HepG2 (cell line): ENCODE data around the gene RNF222. TPM values are rescaled to one million over a fixed set of nuclear protein-coding genes. Genes with fewer than 3 reads are reported as not detected.

Experiments
- BCL6 ChIP-seq: IDR thresholded peaks from 2 replicates; pipeline ENCODE4 v1.6.1; 2016; ENCODE audit warnings: missing genetic modification reagents, missing compliant biosample characterization
- FOXO1 ChIP-seq: sonication (generic); formaldehyde crosslinking; IDR thresholded peaks from 2 replicates; pipeline ENCODE4 v1.4.0; 2020; ENCODE audit warnings: missing genetic modification reagents
- GTF2F1 ChIP-seq: fragments of 150-350 bp; IDR thresholded peaks from 2 replicates; pipeline ENCODE4 v1.6.1; 2014; ENCODE audit warnings: low read length
- MAFK ChIP-seq, 2 experiments: IDR thresholded peaks in 1 of 2; conservative IDR thresholded peaks in 1 of 2; 2 replicates each; pipeline ENCODE4 v1.6.1; 2011; ENCODE audit warnings: improper control_type of control experiment in 2 of 2, low read length in 2 of 2
- MLLT10 ChIP-seq: sonication (generic); formaldehyde crosslinking; IDR thresholded peaks from 2 replicates; pipeline ENCODE4 v1.4.0; 2020; ENCODE audit warnings: missing genetic modification reagents
- PLRG1 ChIP-seq: fragments of 450-650 bp; conservative IDR thresholded peaks from 2 replicates; pipeline ENCODE4 v1.6.1; 2016
- POGZ ChIP-seq: sonication (generic); formaldehyde crosslinking; IDR thresholded peaks from 2 replicates; pipeline ENCODE4 v1.4.0; 2020; ENCODE audit warnings: mild to moderate bottlenecking, missing genetic modification reagents
- RARA ChIP-seq: IDR thresholded peaks from 2 replicates; pipeline ENCODE4 v1.6.1; 2016; ENCODE audit warnings: missing genetic modification reagents, missing compliant biosample characterization
- XRCC5 ChIP-seq: fragments of 200-400 bp; formaldehyde crosslinking; optimal IDR thresholded peaks from 2 replicates; pipeline ENCODE3; 2017; ENCODE audit warnings: mild to moderate bottlenecking, low read length
- ZNF160 ChIP-seq: sonication (generic); formaldehyde crosslinking; IDR thresholded peaks from 2 replicates; pipeline ENCODE4 v1.8.0; 2022; ENCODE audit warnings: mild to moderate bottlenecking, inconsistent platforms, missing genetic modification reagents
- ZNF235 ChIP-seq: sonication (generic); formaldehyde crosslinking; IDR thresholded peaks from 2 replicates; pipeline ENCODE4 v1.8.1; 2023; ENCODE audit warnings: mild to moderate bottlenecking, missing genetic modification reagents, borderline replicate concordance
- ZNF557 ChIP-seq: sonication (generic); formaldehyde crosslinking; IDR thresholded peaks from 2 replicates; pipeline ENCODE4 v1.4.0; 2020; ENCODE audit warnings: missing genetic modification reagents
- ZNF652 ChIP-seq: IDR thresholded peaks from 2 replicates; pipeline ENCODE4 v1.6.1; 2016; ENCODE audit warnings: low read depth, borderline replicate concordance
- ZNF7 ChIP-seq: IDR thresholded peaks from 2 replicates; pipeline ENCODE4 v1.6.1; 2016; ENCODE audit warnings: missing biosample characterization, missing genetic modification reagents
- ZNF703 ChIP-seq: sonication (generic); formaldehyde crosslinking; IDR thresholded peaks from 2 replicates; pipeline ENCODE4 v1.5.1; 2020; ENCODE audit warnings: missing genetic modification reagents, mild to moderate bottlenecking, moderate library complexity, borderline replicate concordance
- ZNF713 ChIP-seq: sonication (generic); formaldehyde crosslinking; IDR thresholded peaks from 2 replicates; pipeline ENCODE4 v1.4.0; 2020; ENCODE audit warnings: mild to moderate bottlenecking, missing genetic modification reagents
- ZNF761 ChIP-seq: sonication (generic); formaldehyde crosslinking; conservative IDR thresholded peaks from 2 replicates; pipeline ENCODE4 v1.4.0; 2020; ENCODE audit warnings: mild to moderate bottlenecking, missing genetic modification reagents
- ZNF883 ChIP-seq: sonication (generic); formaldehyde crosslinking; IDR thresholded peaks from 2 replicates; pipeline ENCODE4 v1.5.1; 2020; ENCODE audit warnings: mild to moderate bottlenecking, missing genetic modification reagents; ENCODE audit errors: not compliant biosample characterization
- ZSCAN25 ChIP-seq: sonication (generic); formaldehyde crosslinking; IDR thresholded peaks from 2 replicates; pipeline ENCODE4 v1.8.0; 2022; ENCODE audit warnings: mild to moderate bottlenecking, missing genetic modification reagents
- ZSCAN9 ChIP-seq: IDR thresholded peaks from 2 replicates; pipeline ENCODE4 v1.6.1; 2016; ENCODE audit warnings: borderline replicate concordance
- ZXDC ChIP-seq: sonication (generic); formaldehyde crosslinking; IDR thresholded peaks from 2 replicates; pipeline ENCODE4 v1.5.0; 2020; ENCODE audit warnings: mild to moderate bottlenecking, missing genetic modification reagents
- polyA plus RNA-seq, 8 experiments: library from polyadenylated mRNA; depleted of rRNA in 3 of 8; stranded (reverse) in 7 of 8; unstranded in 1 of 8; fragments of >200 nt; fragmentation: Illumina TruSeq in 4 of 8; extraction: Trizol in 4 of 8; gene quantifications; 2 replicates each; pipeline versions ENCODE4 v1.2.1 to v1.2.3, GENCODE V29; 2011 to 2016; ENCODE audit warnings: low read depth in 4 of 8, missing spikeins in 1 of 8, mixed read lengths in 1 of 8; ENCODE audit not compliant: insufficient read depth in 1 of 8
- total RNA-seq, 5 experiments: library from RNA; depleted of rRNA; stranded (reverse); fragments of >200 nt; fragmentation: Illumina TruSeq; extraction: Trizol; gene quantifications; 2 replicates each; pipeline ENCODE4 v1.2.3, GENCODE V29; 2016; ENCODE audit warnings: low read depth in 1 of 5
- TF ChIP-seq, protein P1 (sequence below): sonication (generic); formaldehyde crosslinking; conservative IDR thresholded peaks from 2 replicates; pipeline ENCODE4 v1.8.0; 2022; ENCODE audit warnings: missing genetic modification reagents
- TF ChIP-seq, protein P2 (sequence below): IDR thresholded peaks from 2 replicates; pipeline ENCODE4 v1.6.1; 2018; ENCODE audit warnings: missing genetic modification reagents, mild to moderate bottlenecking, missing compliant biosample characterization
- TF ChIP-seq, protein P3 (sequence below): IDR thresholded peaks from 2 replicates; pipeline ENCODE4 v1.6.1; 2012; ENCODE audit warnings: low read depth, low read length, improper control_type of control experiment

RNF222 gene
- total and polyA plus RNA-seq, 2 of the 13 experiments (the other 11 are each of a cell fraction or from before 2014, with no cell fraction given), result not detected

- TF ChIP-seq, protein P1, sequence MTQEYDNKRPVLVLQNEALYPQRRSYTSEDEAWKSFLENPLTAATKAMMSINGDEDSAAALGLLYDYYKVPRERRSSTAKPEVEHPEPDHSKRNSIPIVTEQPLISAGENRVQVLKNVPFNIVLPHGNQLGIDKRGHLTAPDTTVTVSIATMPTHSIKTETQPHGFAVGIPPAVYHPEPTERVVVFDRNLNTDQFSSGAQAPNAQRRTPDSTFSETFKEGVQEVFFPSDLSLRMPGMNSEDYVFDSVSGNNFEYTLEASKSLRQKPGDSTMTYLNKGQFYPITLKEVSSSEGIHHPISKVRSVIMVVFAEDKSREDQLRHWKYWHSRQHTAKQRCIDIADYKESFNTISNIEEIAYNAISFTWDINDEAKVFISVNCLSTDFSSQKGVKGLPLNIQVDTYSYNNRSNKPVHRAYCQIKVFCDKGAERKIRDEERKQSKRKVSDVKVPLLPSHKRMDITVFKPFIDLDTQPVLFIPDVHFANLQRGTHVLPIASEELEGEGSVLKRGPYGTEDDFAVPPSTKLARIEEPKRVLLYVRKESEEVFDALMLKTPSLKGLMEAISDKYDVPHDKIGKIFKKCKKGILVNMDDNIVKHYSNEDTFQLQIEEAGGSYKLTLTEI (CRISPR knock-in tag), result no peak
- TF ChIP-seq XRCC5 (peak; percentile 37), ZNF652 (CRISPR knock-in tag) (peak; percentile 17; the same call in 1 of the 2 replicates), FOXO1 (CRISPR knock-in tag) (peak; percentile 97), PLRG1 (no peak), POGZ (CRISPR knock-in tag) (peak; percentile 73), ZSCAN9 (peak; percentile 90), ZNF883 (CRISPR knock-in tag) (no peak), ZNF160 (CRISPR knock-in tag) (peak; percentile 60; the same call in 1 of the 2 replicates), ZXDC (CRISPR knock-in tag) (no peak), ZNF713 (CRISPR knock-in tag) (no peak), RARA (peak; percentile 98), ZNF557 (0 out of 2 replicates have a peak, but pooled peaks have one; percentile 39), MLLT10 (CRISPR knock-in tag) (no peak), ZNF761 (CRISPR knock-in tag) (no peak), GTF2F1 (no peak), BCL6 (CRISPR knock-in tag) (peak; percentile 95), ZNF7 (CRISPR knock-in tag) (no peak), MAFK (conservative IDR thresholded peaks at IDR 0.05 in 1 of 2, IDR thresholded peaks at IDR 0.05 in 1 of 2; ENCODE audit: low read length in 2 of 2) (0 out of 4 replicates have a peak, but pooled peaks of 1 of the 2 experiments have one; percentile 4), ZNF703 (CRISPR knock-in tag) (no peak), ZSCAN25 (CRISPR knock-in tag) (peak; percentile 53; the same call in 1 of the 2 replicates), ZNF235 (no peak)
- TF ChIP-seq, protein P2, sequence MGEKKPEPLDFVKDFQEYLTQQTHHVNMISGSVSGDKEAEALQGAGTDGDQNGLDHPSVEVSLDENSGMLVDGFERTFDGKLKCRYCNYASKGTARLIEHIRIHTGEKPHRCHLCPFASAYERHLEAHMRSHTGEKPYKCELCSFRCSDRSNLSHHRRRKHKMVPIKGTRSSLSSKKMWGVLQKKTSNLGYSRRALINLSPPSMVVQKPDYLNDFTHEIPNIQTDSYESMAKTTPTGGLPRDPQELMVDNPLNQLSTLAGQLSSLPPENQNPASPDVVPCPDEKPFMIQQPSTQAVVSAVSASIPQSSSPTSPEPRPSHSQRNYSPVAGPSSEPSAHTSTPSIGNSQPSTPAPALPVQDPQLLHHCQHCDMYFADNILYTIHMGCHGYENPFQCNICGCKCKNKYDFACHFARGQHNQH (CRISPR knock-in tag), result peak; percentile 88; the same call in 1 of the 2 replicates
- TF ChIP-seq, protein P3, sequence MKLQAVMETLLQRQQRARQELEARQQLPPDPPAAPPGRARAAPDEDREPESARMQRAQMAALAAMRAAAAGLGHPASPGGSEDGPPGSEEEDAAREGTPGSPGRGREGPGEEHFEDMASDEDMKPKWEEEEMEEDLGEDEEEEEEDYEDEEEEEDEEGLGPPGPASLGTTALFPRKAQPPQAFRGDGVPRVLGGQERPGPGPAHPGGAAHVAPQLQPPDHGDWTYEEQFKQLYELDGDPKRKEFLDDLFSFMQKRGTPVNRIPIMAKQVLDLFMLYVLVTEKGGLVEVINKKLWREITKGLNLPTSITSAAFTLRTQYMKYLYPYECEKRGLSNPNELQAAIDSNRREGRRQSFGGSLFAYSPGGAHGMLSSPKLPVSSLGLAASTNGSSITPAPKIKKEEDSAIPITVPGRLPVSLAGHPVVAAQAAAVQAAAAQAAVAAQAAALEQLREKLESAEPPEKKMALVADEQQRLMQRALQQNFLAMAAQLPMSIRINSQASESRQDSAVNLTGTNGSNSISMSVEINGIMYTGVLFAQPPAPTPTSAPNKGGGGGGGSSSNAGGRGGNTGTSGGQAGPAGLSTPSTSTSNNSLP, result peak; percentile 82
Measured at GRCh38 chr17:8420041-8420934, 22.7 kb upstream of the RNF222 start (continued).
